Fibroblast of lung (primary cell): Measurements from ENCODE around the gene RFNG. TPM values are rescaled to one million over a fixed set of nuclear protein-coding genes. Genes with fewer than 3 reads are reported as not detected.

ENCODE experiments used
- DNase-seq, 2 donors: peaks; one replicate each; pipeline versions ENCODE4 v3.0.0 to v3.0.0-alpha.2; 2010; ENCODE audit warnings: low read depth in 2 of 2
- H2AFZ ChIP-seq: 2 replicates; pipeline ENCODE4 v1.5.1; 2012; ENCODE audit warnings: low read length, control low read depth, inconsistent platforms
- H3K27ac ChIP-seq: 2 replicates; pipeline ENCODE4 v1.5.1; 2011; ENCODE audit warnings: low read length, control low read depth; ENCODE audit not compliant: insufficient read depth
- H3K27me3 ChIP-seq: 2 replicates; pipeline ENCODE4 v1.5.1; 2011; ENCODE audit warnings: mild to moderate bottlenecking, low read length; ENCODE audit not compliant: control insufficient read depth, insufficient read depth
- H3K36me3 ChIP-seq: 2 replicates; pipeline ENCODE4 v1.5.1; 2011; ENCODE audit warnings: low read length; ENCODE audit not compliant: control insufficient read depth, insufficient read depth
- H3K4me1 ChIP-seq: 2 replicates; pipeline ENCODE4 v1.5.1; 2011; ENCODE audit warnings: low read length; ENCODE audit not compliant: control insufficient read depth, insufficient read depth; ENCODE audit errors: extremely low read depth
- H3K4me2 ChIP-seq: 2 replicates; pipeline ENCODE4 v1.5.1; 2011; ENCODE audit warnings: low read length, control low read depth; ENCODE audit not compliant: insufficient read depth; ENCODE audit errors: extremely low read depth
- H3K4me3 ChIP-seq, 4 experiments: fragments of 200-600 bp in 1 of 4; sonication (generic) in 1 of 4; replicated peaks in 1 of 4; 2 replicates each; pipeline ENCODE4 v1.5.1; 2011 to 2016; ENCODE audit warnings: low read length in 4 of 4, low read depth in 3 of 4, mild to moderate bottlenecking in 3 of 4, control low read depth in 2 of 4, inconsistent platforms in 1 of 4, mixed read lengths in 1 of 4; ENCODE audit not compliant: insufficient read depth in 1 of 4; ENCODE audit errors: control extremely low read depth in 1 of 4
- H3K79me2 ChIP-seq: 2 replicates; pipeline ENCODE4 v1.5.1; 2012; ENCODE audit warnings: mild to moderate bottlenecking, low read length, inconsistent platforms; ENCODE audit not compliant: control insufficient read depth, insufficient read depth
- H3K9ac ChIP-seq: 2 replicates; pipeline ENCODE4 v1.5.1; 2011; ENCODE audit warnings: mild to moderate bottlenecking, low read length, control low read depth; ENCODE audit not compliant: insufficient read depth
- H3K9me3 ChIP-seq: 2 replicates; pipeline ENCODE4 v1.5.1; 2012; ENCODE audit warnings: low read depth, low read length; ENCODE audit not compliant: control insufficient read depth, insufficient read depth
- H4K20me1 ChIP-seq: 2 replicates; pipeline ENCODE4 v1.5.1; 2011; ENCODE audit warnings: low read length; ENCODE audit not compliant: control insufficient read depth, insufficient read depth; ENCODE audit errors: extremely low read depth
- CTCF ChIP-seq, 2 donors: IDR thresholded peaks in 1 of 2; conservative IDR thresholded peaks in 1 of 2; 1 replicate in 1 of 2; 2 replicates in 1 of 2; pipeline ENCODE4 v1.5.1; 2011 to 2012; ENCODE audit warnings: low read length in 2 of 2, control low read depth in 1 of 2, inconsistent platforms in 1 of 2, low read depth in 1 of 2, mild to moderate bottlenecking in 1 of 2
- EZH2 ChIP-seq: IDR thresholded peaks from 2 replicates; pipeline ENCODE4 v1.5.1; 2012; ENCODE audit warnings: low read length, control low read depth, mild to moderate bottlenecking; ENCODE audit errors: missing control alignments
- polyA plus RNA-seq, 2 donors: library from polyadenylated mRNA; depleted of rRNA in 1 of 2; stranded (reverse) in 1 of 2; unstranded in 1 of 2; fragments of >200 nt; gene quantifications; 2 replicates each; pipeline ENCODE4 v1.2.1, GENCODE V29; 2011 to 2012; ENCODE audit warnings: missing spikeins in 1 of 2
- total RNA-seq: library from RNA; depleted of rRNA; stranded (reverse); fragments of >200 nt; gene quantifications from 2 replicates; pipeline ENCODE4 v1.2.1, GENCODE V29; 2014

The RFNG gene
- total and polyA plus RNA-seq, 2 donors (not counting 1 experiment from before 2014, with no cell fraction given) = 14.5 to 48.9 TPM

GRCh38 chr17:82035488-82035887 lies 16.1 kb downstream of the RFNG start:
- Histone ChIP-seq H2AFZ (no peak overlapping the region), H3K27me3 (no peaks in the 10 kb centered on the region), H3K36me3 (no peaks in the 10 kb centered on the region), H3K9me3 (no peaks in the 10 kb centered on the region), H4K20me1 (no peaks in the 10 kb centered on the region), H3K79me2 (no peaks in the 10 kb centered on the region), H3K4me3 (no peak overlapping the region), H3K4me1 (peaks cover 4% of the 10 kb centered on the region), H3K9ac (no peak overlapping the region), H3K4me2 (no peak overlapping the region), H3K27ac (no peak overlapping the region)
- no peak for TF ChIP-seq EZH2
- DNase-seq = no peak

- Histone ChIP-seq H2AFZ (no peak overlapping the region), H3K4me2 (no peak overlapping the region), H3K27ac (no peak overlapping the region), H4K20me1 (no peaks in the 10 kb centered on the region), H3K9me3 (no peaks in the 10 kb centered on the region), H3K27me3 (no peaks in the 10 kb centered on the region), H3K36me3 (no peaks in the 10 kb centered on the region), H3K4me3 (no peak overlapping the region), H3K79me2 (no peaks in the 10 kb centered on the region), H3K9ac (no peak overlapping the region), H3K4me1 (peaks cover 4% of the 10 kb centered on the region)
- no peak for TF ChIP-seq CTCF (conservative IDR thresholded peaks at IDR 0.05 in 1 of 2, IDR thresholded peaks at IDR 0.05 in 1 of 2; ENCODE audit: low read depth in 1 of 2, low read length in 2 of 2)
- no peak for TF ChIP-seq EZH2
- DNase-seq = no peak
These were observed 17.1 kb downstream of the RFNG start for GRCh38 chr17:82034371-82035011.

DNA sequence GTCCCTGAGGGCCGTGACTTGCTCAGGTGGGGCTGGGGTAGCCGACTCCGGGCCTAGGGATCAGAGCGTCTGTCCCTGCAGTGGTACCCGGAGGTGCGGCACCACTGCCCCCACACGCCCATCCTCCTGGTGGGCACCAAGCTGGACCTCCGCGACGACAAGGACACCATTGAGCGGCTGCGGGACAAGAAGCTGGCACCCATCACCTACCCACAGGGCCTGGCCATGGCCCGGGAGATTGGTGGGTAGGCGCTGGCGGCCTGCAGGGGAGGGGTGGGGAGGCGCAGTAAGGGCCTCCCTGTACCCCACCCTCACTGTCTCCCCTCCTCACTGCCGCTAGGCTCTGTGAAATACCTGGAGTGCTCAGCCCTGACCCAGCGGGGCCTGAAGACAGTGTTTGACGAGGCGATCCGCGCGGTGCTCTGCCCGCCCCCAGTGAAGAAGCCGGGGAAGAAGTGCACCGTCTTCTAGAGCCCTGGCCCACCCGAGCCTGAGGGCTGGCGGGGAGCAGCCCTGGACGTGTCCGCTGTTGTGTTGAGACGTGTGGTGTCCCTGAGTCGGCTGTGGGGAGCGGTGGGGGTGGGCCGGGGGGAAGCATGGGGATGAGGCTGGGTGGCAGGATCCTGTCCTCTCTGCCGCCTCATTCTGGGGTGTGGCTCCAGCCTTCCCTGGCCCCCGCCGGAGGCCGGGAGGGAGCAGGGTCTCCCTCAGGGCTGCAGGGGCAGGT lies 18.1 kb downstream of the RFNG start:
- DNase-seq = no peak
- no peaks in the 10 kb centered on the region for H4K20me1 ChIP-seq
- no peaks in the 10 kb centered on the region for H3K36me3 ChIP-seq
- no peak overlapping the region for H3K9ac ChIP-seq
- no peak overlapping the region for H3K4me3 ChIP-seq
- no peaks in the 10 kb centered on the region for H3K79me2 ChIP-seq
- H2AFZ ChIP-seq = no peak overlapping the region
- TF ChIP-seq EZH2 = no peak
- TF ChIP-seq CTCF (conservative IDR thresholded peaks at IDR 0.05 in 1 of 2, IDR thresholded peaks at IDR 0.05 in 1 of 2; ENCODE audit: low read depth in 1 of 2, low read length in 2 of 2) = no peak
- H3K9me3 ChIP-seq = no peaks in the 10 kb centered on the region
- no peaks in the 10 kb centered on the region for H3K27me3 ChIP-seq
- no peak overlapping the region for H3K27ac ChIP-seq
- no peak overlapping the region for H3K4me2 ChIP-seq
- peaks cover 4% of the 10 kb centered on the region for H3K4me1 ChIP-seq
